ENCODE measurements around the gene SPAG4. TPM values are rescaled to one million over a fixed set of nuclear protein-coding genes. Genes with fewer than 3 reads are reported as not detected.
A peak's percentile ranks its signal among the peaks of the same experiment; 100 is the strongest.

SPAG4 gene
- total RNA-seq, 1 donor = 4.0 TPM

DNA sequence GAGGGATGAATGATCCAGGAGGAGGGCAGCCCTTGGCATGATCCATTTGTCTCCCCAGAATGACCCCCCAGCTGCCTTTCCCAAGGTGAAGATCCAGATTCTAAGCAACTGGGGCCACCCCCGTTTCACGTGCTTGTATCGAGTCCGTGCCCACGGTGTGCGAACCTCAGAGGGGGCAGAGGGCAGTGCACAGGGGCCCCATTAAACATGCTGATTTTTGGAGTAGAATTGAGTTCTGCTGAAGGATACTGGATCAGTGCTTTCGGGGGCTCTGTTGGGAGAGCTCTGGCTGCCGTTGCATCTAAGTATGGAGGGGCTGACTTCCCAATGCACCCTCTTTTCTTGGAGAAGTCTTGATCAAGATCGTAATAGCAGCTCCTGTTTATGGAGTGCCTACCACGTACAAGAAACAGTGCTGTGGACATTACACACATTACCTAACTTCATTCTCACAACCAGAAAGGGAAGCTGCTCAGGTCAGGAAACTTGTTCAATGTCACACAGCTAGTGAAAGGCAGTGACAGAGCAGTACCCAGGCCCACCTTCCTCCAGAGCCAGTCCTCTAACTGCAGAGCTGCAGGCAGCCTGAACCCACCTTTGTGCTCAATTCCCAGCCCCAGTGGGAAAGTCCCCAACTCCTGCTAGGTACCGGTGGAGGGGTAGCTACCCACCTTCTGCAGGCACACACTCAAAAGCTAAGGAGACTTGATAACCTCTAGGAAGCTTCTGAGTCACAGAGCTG is 5.4 kb downstream of the SPAG4 start:
- Histone ChIP-seq H3K79me2 (ENCODE audit: insufficient read depth, low read length) (no peaks in the 10 kb centered on the region), H2AFZ (ENCODE audit: low read length) (no peak overlapping the region), H3K4me2 (ENCODE audit: insufficient read depth, low read length) (no peak overlapping the region), H3K9me3 (ENCODE audit: low read depth, low read length) (no peaks in the 10 kb centered on the region), H3K4me1 (ENCODE audit: insufficient read depth, low read length) (peaks cover 23% of the 10 kb centered on the region), H3K36me3 (ENCODE audit: insufficient read depth, low read length) (peaks cover 20% of the 10 kb centered on the region), H3K27ac (ENCODE audit: low read depth, low read length) (no peak overlapping the region), H4K20me1 (ENCODE audit: insufficient read depth, low read length) (no peaks in the 10 kb centered on the region), H3K4me3 (ENCODE audit: insufficient read depth, low read length) (no peak overlapping the region), H3K27me3 (ENCODE audit: insufficient read depth, low read length) (no peaks in the 10 kb centered on the region)
- no peak for TF ChIP-seq CTCF (IDR thresholded peaks at IDR 0.05; ENCODE audit: extremely low read depth, low read depth, low read length)
- no peak for DNase-seq (ENCODE audit: insufficient read length, low spot score, missing footprints)

DNA sequence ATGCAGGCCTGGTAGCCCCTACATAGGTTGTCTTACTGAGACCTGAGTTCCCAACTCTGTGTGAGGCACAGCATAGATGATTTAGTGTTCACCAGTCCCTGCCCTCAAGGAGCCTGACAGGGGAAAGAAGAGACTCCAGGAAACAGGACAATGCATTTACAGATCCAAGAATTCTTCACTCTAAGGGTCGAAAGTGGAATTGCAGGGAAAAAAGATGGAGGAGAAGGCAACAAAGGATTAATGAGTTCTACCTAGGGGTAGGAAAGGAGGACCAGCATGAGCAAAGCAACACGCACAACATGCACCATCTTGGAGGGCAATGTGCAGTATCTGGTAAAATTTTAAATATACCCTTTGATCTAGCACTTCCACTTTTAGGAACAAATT is 5.9 kb downstream of the SPAG4 start:
- no peak overlapping the region for H3K27ac ChIP-seq (ENCODE audit: low read depth, low read length)
- no peak overlapping the region for H2AFZ ChIP-seq (ENCODE audit: low read length)
- H3K4me2 ChIP-seq (ENCODE audit: insufficient read depth, low read length) = no peak overlapping the region
- H3K36me3 ChIP-seq (ENCODE audit: insufficient read depth, low read length) = peaks cover 25% of the 10 kb centered on the region
- H3K9me3 ChIP-seq (ENCODE audit: low read depth, low read length) = no peaks in the 10 kb centered on the region
- TF ChIP-seq CTCF (IDR thresholded peaks at IDR 0.05; ENCODE audit: extremely low read depth, low read depth, low read length) = peak; percentile 30
- H4K20me1 ChIP-seq (ENCODE audit: insufficient read depth, low read length) = no peaks in the 10 kb centered on the region
- no peaks in the 10 kb centered on the region for H3K27me3 ChIP-seq (ENCODE audit: insufficient read depth, low read length)
- H3K4me1 ChIP-seq (ENCODE audit: insufficient read depth, low read length) = peaks cover 23% of the 10 kb centered on the region
- H3K79me2 ChIP-seq (ENCODE audit: insufficient read depth, low read length) = no peaks in the 10 kb centered on the region
- peak; percentile 69 for DNase-seq (ENCODE audit: insufficient read length, low spot score, missing footprints)
- no peak overlapping the region for H3K4me3 ChIP-seq (ENCODE audit: insufficient read depth, low read length)

GRCh38 chr20:35625584-35626385 is 10.2 kb downstream of the SPAG4 start:
- Histone ChIP-seq H3K27ac (ENCODE audit: low read depth, low read length) (no peak overlapping the region), H3K79me2 (ENCODE audit: insufficient read depth, low read length) (no peaks in the 10 kb centered on the region), H3K27me3 (ENCODE audit: insufficient read depth, low read length) (no peaks in the 10 kb centered on the region), H4K20me1 (ENCODE audit: insufficient read depth, low read length) (peaks cover 4% of the 10 kb centered on the region), H3K4me3 (ENCODE audit: insufficient read depth, low read length) (no peak overlapping the region), H2AFZ (ENCODE audit: low read length) (no peak overlapping the region), H3K36me3 (ENCODE audit: insufficient read depth, low read length) (peaks cover 62% of the 10 kb centered on the region), H3K4me1 (ENCODE audit: insufficient read depth, low read length) (no peaks in the 10 kb centered on the region), H3K4me2 (ENCODE audit: insufficient read depth, low read length) (no peak overlapping the region), H3K9me3 (ENCODE audit: low read depth, low read length) (no peaks in the 10 kb centered on the region)
- DNase-seq (ENCODE audit: insufficient read length, low spot score, missing footprints) = peak; percentile 51
- TF ChIP-seq CTCF (IDR thresholded peaks at IDR 0.05; ENCODE audit: extremely low read depth, low read depth, low read length) = no peak

GRCh38 chr20:35626386-35627001 is 10.9 kb downstream of the SPAG4 start:
- Histone ChIP-seq H3K4me3 (ENCODE audit: insufficient read depth, low read length) (no peak overlapping the region), H3K27ac (ENCODE audit: low read depth, low read length) (no peak overlapping the region), H3K36me3 (ENCODE audit: insufficient read depth, low read length) (peaks cover 63% of the 10 kb centered on the region), H3K79me2 (ENCODE audit: insufficient read depth, low read length) (no peaks in the 10 kb centered on the region), H3K4me2 (ENCODE audit: insufficient read depth, low read length) (no peak overlapping the region), H2AFZ (ENCODE audit: low read length) (no peak overlapping the region), H3K9me3 (ENCODE audit: low read depth, low read length) (no peaks in the 10 kb centered on the region), H3K27me3 (ENCODE audit: insufficient read depth, low read length) (no peaks in the 10 kb centered on the region), H3K4me1 (ENCODE audit: insufficient read depth, low read length) (no peaks in the 10 kb centered on the region), H4K20me1 (ENCODE audit: insufficient read depth, low read length) (peaks cover 4% of the 10 kb centered on the region)
- TF ChIP-seq CTCF (IDR thresholded peaks at IDR 0.05; ENCODE audit: extremely low read depth, low read depth, low read length) = no peak
- peak; percentile 67 for DNase-seq (ENCODE audit: insufficient read length, low spot score, missing footprints)

Measured in osteoblast (primary cell).